Kasumi-1 (cell line): ENCODE data around the gene STOML1.
A peak's percentile ranks its signal among the peaks of the same experiment; 100 is the strongest.
"Not testable (repeated sequence)": the region's sequence is repeated elsewhere in the genome, so short reads cannot be mapped to it uniquely, and the experiment has no call there.

Source experiments
- DNase-seq, 2 experiments: peaks; one replicate each; lab custom pipeline; 2025; lab: John Stamatoyannopoulos, UW

STOML1 gene

GRCh38 chr15:73960472-73961070 lies 31.5 kb downstream of the STOML1 start:
- DNase-seq: not testable (repeated sequence)

GRCh38 chr15:73959801-73960200 lies 32.3 kb downstream of the STOML1 start:
- no peak for DNase-seq

GRCh38 chr15:73959012-73959581 lies 33.0 kb downstream of the STOML1 start:
- DNase-seq: peak; percentile 21 to 32

GRCh38 chr15:73957785-73958184 lies 34.3 kb downstream of the STOML1 start:
- DNase-seq: no peak

GRCh38 chr15:73957276-73957675 lies 34.8 kb downstream of the STOML1 start:
- no peak for DNase-seq

- DNase-seq: no peak
These were observed 35.4 kb downstream of the STOML1 start for GRCh38 chr15:73956743-73957135.

- no peak for DNase-seq
These were observed 36.0 kb downstream of the STOML1 start for GRCh38 chr15:73955861-73956742.

GRCh38 chr15:73955326-73955725 lies 36.8 kb downstream of the STOML1 start:
- no peak for DNase-seq

- no peak for DNase-seq
These were observed 37.6 kb downstream of the STOML1 start for GRCh38 chr15:73954188-73955145.

GRCh38 chr15:73952913-73953750 lies 39.0 kb downstream of the STOML1 start:
- DNase-seq: no peak

- no peak for DNase-seq
These were observed 39.8 kb downstream of the STOML1 start for GRCh38 chr15:73952171-73952912.

GRCh38 chr15:73951601-73952000 lies 40.5 kb downstream of the STOML1 start:
- DNase-seq: no peak

- DNase-seq: peak; percentile 72 to 77
These were observed 41.1 kb downstream of the STOML1 start for GRCh38 chr15:73950831-73951561.

- no peak for DNase-seq
These were observed 41.6 kb downstream of the STOML1 start for GRCh38 chr15:73950479-73950830.

- DNase-seq: no peak
These were observed 42.6 kb downstream of the STOML1 start for GRCh38 chr15:73949496-73949895.

- DNase-seq: no peak
These were observed 43.1 kb downstream of the STOML1 start for GRCh38 chr15:73948982-73949381.

- DNase-seq: no peak
These were observed 43.7 kb downstream of the STOML1 start for GRCh38 chr15:73948396-73948795.

GRCh38 chr15:73947651-73948050 lies 44.4 kb downstream of the STOML1 start:
- DNase-seq: no peak

GRCh38 chr15:73946795-73947370 lies 45.2 kb downstream of the STOML1 start:
- DNase-seq: no peak
